Gastroesophageal sphincter (tissue), 3 donors: ENCODE results near the gene GPR160.

Experiments
- CTCF ChIP-seq, 4 experiments: fragments of 200-600 bp in 2 of 4; fragments of 450-650 bp in 2 of 4; sonication (generic) in 1 of 4; IDR thresholded peaks; one replicate each; pipeline ENCODE4 v1.5.1; 2017 to 2019; ENCODE audit warnings: antibody characterized with exemption in 4 of 4, mild to moderate bottlenecking in 2 of 4, moderate library complexity in 2 of 4
- POLR2A ChIP-seq, 2 donors: fragments of 450-650 bp; IDR thresholded peaks; one replicate each; pipeline ENCODE4 v1.6.1; 2017; ENCODE audit warnings: antibody characterized with exemption in 2 of 2, mild to moderate bottlenecking in 2 of 2, moderate library complexity in 1 of 2
- POLR2AphosphoS5 ChIP-seq: sonication (generic); formaldehyde crosslinking; IDR thresholded peaks from one replicate; pipeline ENCODE4 v1.6.1; 2017; ENCODE audit warnings: antibody characterized with exemption

GRCh38 chr3:170063691-170064090 is 25.9 kb downstream of the GPR160 start:
- TF ChIP-seq CTCF (IDR thresholded peaks at IDR 0.05) (no peak), POLR2AphosphoS5 (no peak), POLR2A (IDR thresholded peaks at IDR 0.05) (no peak)
